Measurements from ENCODE around the gene ST3GAL2.
"Not testable (repeated sequence)": the region's sequence is repeated elsewhere in the genome, so short reads cannot be mapped to it uniquely, and the experiment has no call there.

The ST3GAL2 gene

GRCh38 chr16:70416748-70417616 is 21.9 kb downstream of the ST3GAL2 start:
- no peak for DNase-seq

GRCh38 chr16:70413572-70413971 is 25.3 kb downstream of the ST3GAL2 start:
- not testable (repeated sequence) for DNase-seq

GRCh38 chr16:70412385-70412784 is 26.5 kb downstream of the ST3GAL2 start:
- no peak for DNase-seq

- DNase-seq: no peak
These were observed 28.2 kb downstream of the ST3GAL2 start for GRCh38 chr16:70410734-70411133.

DNA sequence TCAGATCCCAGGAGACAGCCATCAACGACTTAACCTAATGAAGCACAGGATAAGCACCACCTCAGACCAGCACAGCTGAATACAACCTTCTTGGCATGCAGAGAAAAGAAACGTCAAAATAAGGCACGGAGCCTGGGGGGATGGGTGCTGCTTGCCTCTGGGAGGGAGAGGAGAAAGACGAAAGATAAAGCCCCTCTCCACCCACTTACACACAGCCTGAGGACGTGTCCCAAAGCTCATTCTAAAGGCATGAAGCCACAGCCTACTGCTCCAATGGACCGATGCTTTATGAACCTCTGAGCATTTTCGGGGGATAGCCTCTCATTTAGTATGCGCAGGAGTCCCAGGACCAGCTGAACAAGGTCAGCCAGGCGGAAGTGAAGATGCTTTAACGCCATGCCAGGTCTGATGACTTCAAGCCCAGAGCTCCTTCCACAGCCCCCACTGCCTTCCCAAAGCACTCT is 31.1 kb downstream of the ST3GAL2 start:
- DNase-seq: no peak

DNA sequence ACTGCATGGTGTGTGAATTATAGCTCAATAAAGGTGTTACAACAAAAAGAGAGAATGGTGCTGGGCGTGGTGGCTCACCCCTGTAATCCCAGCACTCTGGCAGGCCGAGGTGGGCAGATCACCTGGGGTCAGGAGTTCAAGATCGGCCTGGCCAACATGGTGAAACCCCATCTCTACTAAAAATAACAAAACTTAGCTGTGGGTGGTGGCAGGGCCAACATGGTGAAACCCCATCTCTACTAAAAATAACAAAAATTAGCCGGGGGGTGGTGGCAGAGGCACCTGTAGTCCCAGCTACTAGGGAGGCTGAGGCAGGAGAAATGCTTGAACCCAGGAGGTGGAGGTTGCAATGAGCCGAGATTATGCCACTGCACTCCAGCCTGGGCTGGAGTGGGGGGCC is 32.8 kb downstream of the ST3GAL2 start:
- DNase-seq: not testable (repeated sequence)

DNA sequence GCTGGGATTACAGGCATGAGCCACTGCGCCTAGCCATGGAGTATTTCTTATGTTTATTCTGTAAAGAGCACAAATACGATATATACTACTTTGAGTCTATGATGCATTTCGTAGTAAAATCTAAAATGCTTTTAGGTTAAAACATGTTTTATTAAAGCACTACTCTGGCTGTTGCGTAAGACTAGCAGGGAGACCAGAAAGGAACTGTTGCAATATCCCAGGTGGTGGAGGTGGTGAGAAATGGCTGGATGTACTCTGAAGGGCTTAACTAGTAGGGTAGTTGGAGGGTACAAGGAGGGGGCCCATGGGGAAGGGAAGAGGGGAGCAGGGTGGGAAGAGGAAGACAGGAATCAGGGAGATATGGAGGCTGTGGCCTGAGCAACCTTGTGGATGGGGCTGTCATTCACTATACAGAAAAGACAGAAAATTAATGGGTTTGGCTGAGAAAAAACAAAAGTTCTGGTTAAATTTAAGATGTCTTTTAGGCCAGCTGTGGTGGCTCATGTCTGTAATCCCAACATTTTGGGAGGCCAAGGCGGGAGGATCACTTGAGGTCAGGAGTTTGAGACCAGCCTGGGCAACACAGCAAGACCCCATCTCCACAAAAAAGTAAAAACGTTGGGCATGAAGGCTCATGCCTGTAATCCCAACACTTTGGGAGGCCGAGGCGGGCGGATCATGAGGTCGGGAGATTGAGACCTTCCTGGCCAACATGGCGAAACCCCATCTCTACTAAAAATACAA is 35.8 kb downstream of the ST3GAL2 start:
- no peak for DNase-seq

GRCh38 chr16:70399951-70400350 is 38.9 kb downstream of the ST3GAL2 start:
- DNase-seq: no peak

DNA sequence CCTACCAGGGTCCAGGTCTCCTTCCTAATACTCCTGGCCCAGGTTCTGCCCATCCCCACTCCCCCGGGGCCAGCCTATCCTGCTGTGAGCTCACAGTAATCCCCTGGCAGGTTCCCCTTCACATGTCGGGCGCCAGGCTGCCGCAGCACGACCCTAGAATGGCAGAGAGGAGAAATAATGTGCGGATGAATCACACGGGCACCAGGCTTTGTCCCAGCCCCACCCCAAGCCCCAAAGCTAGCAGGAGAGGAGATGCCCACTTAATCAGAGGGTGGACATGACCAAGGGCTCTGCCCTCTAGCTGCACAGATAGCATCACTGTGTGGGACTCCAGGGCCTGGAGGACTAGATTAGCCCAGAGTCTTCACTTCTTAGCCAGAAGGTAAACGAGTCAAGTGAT is 39.5 kb downstream of the ST3GAL2 start:
- DNase-seq: no peak

- DNase-seq: no peak
These were observed 40.6 kb downstream of the ST3GAL2 start for GRCh38 chr16:70398177-70398743.

DNA sequence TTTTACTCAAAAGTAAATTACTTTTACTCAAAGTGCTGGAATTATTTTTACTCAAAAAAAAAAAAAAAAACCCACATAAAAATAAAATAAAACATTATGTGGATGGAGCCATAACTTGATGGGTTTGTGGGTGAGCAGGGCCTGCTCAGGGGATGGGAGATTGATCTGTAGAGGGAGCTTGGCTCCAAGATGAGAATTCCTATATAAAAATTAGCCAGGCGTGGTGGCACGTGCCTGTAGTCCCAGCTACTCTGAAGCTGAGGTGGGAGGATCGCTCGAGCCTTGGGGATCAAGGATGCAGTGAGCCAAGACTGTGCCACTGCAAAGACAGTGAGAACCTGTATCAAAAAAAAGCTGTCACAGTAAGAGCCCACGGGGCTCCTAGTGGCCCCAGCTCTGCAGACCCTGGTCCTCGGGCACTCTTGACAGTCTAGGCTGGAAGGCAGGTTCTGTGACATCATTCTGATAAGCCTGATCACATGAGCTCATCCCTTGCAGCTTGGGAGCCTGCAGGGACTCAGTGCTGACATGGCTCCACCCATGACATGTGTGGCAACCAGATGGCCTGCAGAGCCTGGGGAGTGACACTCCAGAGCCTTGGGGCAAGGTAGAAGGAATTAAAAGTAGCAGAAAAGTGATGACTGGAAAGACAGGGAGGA is 42.5 kb downstream of the ST3GAL2 start:
- DNase-seq: no peak

- DNase-seq: peak; percentile 85
These were observed 43.5 kb downstream of the ST3GAL2 start for GRCh38 chr16:70395345-70395901.

GRCh38 chr16:70394853-70395252 is 44.0 kb downstream of the ST3GAL2 start:
- DNase-seq: no peak

GRCh38 chr16:70393662-70394061 is 45.2 kb downstream of the ST3GAL2 start:
- DNase-seq: no peak

DNA sequence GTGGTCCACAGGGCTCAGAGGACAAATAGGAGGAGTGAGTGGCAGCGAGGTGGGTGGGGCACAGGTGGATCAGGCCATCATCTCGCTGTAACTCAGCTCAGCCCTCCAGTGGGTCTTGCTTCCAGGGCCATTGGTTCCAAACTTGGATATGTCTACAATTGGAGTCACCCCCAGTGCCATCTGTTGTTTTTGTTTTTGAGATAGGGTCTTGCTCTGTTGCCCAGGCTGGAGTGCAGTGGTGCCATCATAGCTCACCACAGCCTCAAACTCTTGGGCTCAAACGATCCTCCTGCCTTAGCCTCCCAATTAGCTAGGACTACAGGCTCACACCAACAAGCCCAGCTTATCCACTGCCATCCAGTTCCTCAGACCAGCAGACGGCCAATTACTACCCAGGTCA is 46.3 kb downstream of the ST3GAL2 start:
- DNase-seq: no peak

DNA sequence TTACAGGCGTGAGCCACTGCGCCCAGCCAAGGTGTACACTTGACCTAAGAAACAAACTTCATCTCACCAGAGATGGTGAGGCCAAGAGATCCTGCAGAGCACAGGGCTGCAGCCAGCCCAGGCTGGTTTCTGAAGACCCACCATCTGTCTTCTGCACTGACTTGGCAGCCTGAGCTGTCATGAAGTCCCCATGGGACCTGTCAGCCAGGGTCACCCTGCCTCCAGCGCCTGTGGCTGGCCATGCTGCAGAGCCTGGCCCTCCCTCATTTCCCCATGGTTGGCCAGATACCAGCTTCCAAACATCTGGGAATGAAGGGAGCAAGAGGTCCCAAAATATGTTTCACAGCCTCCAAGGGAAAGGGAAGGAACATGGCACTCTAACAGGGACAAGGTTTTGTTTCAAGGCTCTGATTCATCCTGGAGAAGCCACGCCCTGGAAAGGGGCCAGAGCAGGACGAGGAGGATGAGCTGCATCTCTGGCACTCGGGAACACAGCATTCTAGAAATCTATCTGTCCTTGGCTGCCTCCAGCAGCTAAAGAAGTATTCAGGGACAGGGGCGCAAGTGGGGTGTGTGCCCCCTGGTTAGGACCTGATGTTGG is 46.9 kb downstream of the ST3GAL2 start:
- DNase-seq: no peak

- DNase-seq: no peak
These were observed 47.5 kb downstream of the ST3GAL2 start for GRCh38 chr16:70391446-70391845.

DNA sequence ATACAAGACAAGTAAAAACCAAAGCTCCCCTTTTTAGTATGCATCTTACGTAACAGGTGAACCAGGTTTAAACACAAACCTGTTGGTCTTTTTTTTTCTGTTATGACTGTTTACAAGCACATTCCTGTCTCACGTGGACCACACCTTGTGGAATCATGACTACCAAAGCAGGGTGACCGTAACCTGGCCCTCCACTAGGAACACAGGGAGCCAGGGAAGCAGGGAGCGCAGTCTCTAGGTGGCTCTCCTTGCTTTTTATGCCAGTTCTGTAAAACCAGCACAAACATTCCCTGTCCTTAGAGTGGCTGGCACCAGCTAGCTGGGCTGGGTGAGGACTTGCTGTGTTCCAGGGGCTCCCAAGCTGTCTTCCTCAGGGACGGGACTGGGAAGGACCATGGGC is 48.1 kb downstream of the ST3GAL2 start:
- no peak for DNase-seq

- no peak for DNase-seq
These were observed 50.8 kb downstream of the ST3GAL2 start for GRCh38 chr16:70388006-70388680.

DNA sequence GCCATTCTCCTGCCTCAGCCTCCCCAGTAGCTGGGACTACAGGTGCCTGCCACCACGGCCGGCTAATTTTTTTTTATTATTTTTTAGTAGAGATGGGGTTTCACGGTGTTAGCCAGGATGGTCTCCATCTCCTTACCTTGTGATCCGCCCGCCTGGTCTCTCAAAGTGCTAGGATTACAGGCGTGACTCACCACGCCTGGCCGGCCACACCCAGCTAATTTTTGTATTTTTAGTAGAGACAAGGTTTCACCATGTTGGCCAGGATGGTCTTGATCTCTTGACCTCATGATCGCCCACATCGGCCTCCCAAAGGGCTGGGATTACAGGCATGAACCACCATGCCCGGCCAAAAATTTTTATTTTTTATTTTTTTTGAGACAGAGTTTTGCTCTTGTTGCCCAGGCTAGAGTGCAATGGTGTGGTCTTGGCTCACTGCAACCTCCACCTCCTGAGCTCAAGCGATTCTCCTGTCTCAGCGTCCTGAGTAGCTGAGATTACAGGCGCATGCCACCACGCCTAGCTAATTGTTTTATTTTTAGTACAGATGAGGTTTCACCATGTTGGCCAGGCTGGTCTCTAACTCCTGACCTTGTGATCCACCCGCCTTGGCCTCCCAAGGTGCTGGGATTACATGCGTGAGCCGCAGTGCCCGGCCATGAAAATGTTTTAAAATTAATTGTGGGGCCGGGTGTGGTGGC is 52.5 kb downstream of the ST3GAL2 start:
- DNase-seq: not testable (repeated sequence)

- no peak for DNase-seq
These were observed 55.4 kb downstream of the ST3GAL2 start for GRCh38 chr16:70383421-70383960.

All from activated effector memory CD4-positive, alpha-beta T cell treated with anti-CD3 and anti-CD28 coated beads, Interleukin-2, amount 50 U/mL, for 16 hours (primary cell).